ENCODE data around the gene POLE4. TPM values are rescaled to one million over a fixed set of nuclear protein-coding genes. Genes with fewer than 3 reads are reported as not detected.

The POLE4 gene
- total RNA-seq, 1 experiment from 2014 or later: 25.6 TPM

DNA sequence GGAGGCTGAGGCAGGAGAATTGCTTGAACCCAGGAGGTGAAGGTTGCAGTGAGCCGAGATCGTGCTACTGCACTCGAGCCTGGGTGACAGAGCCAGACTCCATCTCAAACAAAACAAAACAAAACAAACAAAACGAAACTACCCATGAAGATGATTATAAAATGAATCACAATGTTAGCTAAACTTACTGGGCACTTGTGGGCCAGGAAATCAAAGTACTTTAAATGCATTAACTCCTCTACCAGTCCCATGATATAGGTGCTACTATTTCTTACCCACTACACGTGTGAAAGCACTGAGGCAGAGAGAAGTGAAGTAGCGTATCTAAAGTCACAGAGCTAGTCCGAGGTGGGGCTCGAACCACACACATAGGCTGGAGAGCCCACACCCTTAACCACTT lies 53.6 kb downstream of the POLE4 start (continued):
- TF ChIP-seq ZNF274 (IDR thresholded peaks at IDR 0.05; ENCODE audit: low read depth, low read length) (no peak), EZH2 (IDR thresholded peaks at IDR 0.05) (no peak), REST (IDR thresholded peaks at IDR 0.05; ENCODE audit: low read depth) (no peak)

DNA sequence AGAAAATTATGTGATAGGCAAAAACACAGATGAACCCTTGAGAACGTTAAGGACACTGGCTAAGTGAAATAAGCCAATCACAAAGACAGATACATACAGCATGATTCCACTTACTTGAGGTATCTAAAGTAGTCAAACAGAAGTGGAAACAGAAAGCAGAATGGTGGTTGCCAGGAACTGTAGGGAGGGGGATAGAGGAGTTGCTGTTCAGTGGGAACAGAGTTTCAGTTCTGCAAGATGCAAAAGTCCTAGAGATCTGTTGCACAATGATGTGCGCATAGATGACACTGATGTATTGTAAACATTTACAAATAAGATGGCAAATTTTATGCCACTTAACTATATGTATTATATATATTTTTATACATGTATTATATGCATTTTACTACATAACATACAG lies 59.7 kb downstream of the POLE4 start:
- no TSS peak for BruUV-seq (replicated peaks)
- Histone ChIP-seq H3K27ac (ENCODE audit: low read depth, low read length) (no peak overlapping the region), H3K9me2 (ENCODE audit: insufficient read depth) (no peaks in the 10 kb centered on the region), H3K36me3 (ENCODE audit: control insufficient read depth in 1 of 2, insufficient read depth in 2 of 2, low read length in 2 of 2) (no peaks in the 10 kb centered on the region), H3K9ac (ENCODE audit: low read length) (no peak overlapping the region), H3K9me3 (ENCODE audit: control insufficient read depth in 1 of 2, insufficient read depth in 1 of 2, low read depth in 1 of 2, low read length in 2 of 2) (no peaks in the 10 kb centered on the region), H2AFZ (ENCODE audit: low read depth, low read length, poor library complexity, severe bottlenecking) (no peak overlapping the region), H3K4me2 (ENCODE audit: low read length) (no peak overlapping the region), H4K20me1 (ENCODE audit: insufficient read depth) (no peaks in the 10 kb centered on the region), H3K4me1 (ENCODE audit: control insufficient read depth in 1 of 2, insufficient read depth in 2 of 2, low read length in 2 of 2) (no peaks in the 10 kb centered on the region), H3K79me2 (ENCODE audit: insufficient read depth, low read length) (no peaks in the 10 kb centered on the region), H3K4me3 (replicated peaks in 1 of 2; ENCODE audit: low read depth in 1 of 2, low read length in 2 of 2) (no peak overlapping the region), H3K27me3 (ENCODE audit: insufficient read depth, low read length) (no peaks in the 10 kb centered on the region)
- TF ChIP-seq REST (IDR thresholded peaks at IDR 0.05; ENCODE audit: low read depth) (no peak), EGR1 (IDR thresholded peaks at IDR 0.05; ENCODE audit: low read depth) (no peak), RAD21 (IDR thresholded peaks at IDR 0.05; ENCODE audit: low read depth) (no peak), ZNF274 (IDR thresholded peaks at IDR 0.05; ENCODE audit: low read depth, low read length) (no peak)
- ChIA-PET RAD21 (ENCODE audit: low non-redundant PET in 1 of 2, low total read pairs in 2 of 2, uncharacterized antibody in 2 of 2, unreplicated experiment in 2 of 2) (no interaction called here), CTCF (no interaction called here), POLR2A (no interaction called here)
- intact Hi-C loops (cut with micrococcal nuclease): no loop called here
- ATAC-seq (no peak), DNase-seq (ENCODE audit: low read depth, low spot score) (no peak)

Other genes starting within 250 kb of the POLE4 start
- gene HK2, start 124.5 kb upstream of the POLE4 start, total RNA-seq (2021; ENCODE audit: unreplicated experiment): 42.5 TPM
- not detected for gene TACR1, start 240.9 kb downstream of the POLE4 start, total RNA-seq (2021; ENCODE audit: unreplicated experiment)